GM03348 (cell line): Measurements from ENCODE around the gene FMN1.

Experiments
- DNase-seq: peaks from one replicate; pipeline ENCODE4 v3.0.0; 2012; ENCODE audit warnings: low spot score

Gene FMN1

GRCh38 chr15:33048255-33048654, 146.3 kb downstream of the FMN1 start:
- DNase-seq: no peak

- DNase-seq: no peak
Measured at GRCh38 chr15:33047077-33047476, 147.4 kb downstream of the FMN1 start.

GRCh38 chr15:33046329-33046728, 148.2 kb downstream of the FMN1 start:
- DNase-seq: no peak

GRCh38 chr15:33045066-33045810, 149.3 kb downstream of the FMN1 start:
- DNase-seq: no peak

DNA sequence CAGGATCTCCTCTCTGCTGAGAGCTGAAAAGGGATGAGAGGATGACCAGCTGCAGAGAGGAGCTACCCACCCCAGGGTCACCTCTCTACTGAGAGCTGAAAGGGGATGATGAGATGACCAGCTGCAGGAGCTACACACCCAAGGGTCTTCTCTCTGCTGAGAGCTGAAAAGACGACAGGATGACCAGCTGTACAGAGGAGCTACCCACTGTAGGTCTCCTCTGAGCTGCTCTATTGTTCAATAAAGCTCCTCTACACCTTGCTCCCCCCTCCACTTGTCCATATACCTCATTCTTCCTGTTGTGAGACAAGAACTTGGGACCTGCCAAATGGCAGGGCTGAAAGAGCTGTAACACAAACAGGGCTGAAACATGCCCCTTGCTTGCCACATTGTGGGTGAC, 149.9 kb downstream of the FMN1 start:
- DNase-seq: no peak

- DNase-seq: no peak
Measured at GRCh38 chr15:33043636-33044035, 150.9 kb downstream of the FMN1 start.

GRCh38 chr15:33040496-33040895, 154.0 kb downstream of the FMN1 start:
- DNase-seq: no peak

DNA sequence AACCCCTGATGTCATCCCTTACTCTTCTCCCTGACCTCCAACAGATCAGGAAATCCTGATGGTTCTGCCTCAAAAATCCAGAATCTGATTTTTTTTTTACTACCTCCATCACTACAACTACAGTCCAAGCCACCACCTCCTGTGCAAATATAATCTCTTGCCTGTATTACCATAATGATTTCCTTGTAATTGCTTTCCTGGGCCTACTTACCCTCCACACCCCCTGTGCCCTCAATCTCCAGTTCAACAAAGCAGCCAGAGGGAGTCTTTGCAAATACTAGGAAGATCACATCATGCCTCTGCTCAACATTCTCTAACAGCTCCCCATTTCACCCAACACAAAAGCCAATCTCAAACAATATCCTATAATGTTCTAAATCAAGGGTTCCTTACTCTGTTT, 159.9 kb downstream of the FMN1 start:
- no peak for DNase-seq

DNA sequence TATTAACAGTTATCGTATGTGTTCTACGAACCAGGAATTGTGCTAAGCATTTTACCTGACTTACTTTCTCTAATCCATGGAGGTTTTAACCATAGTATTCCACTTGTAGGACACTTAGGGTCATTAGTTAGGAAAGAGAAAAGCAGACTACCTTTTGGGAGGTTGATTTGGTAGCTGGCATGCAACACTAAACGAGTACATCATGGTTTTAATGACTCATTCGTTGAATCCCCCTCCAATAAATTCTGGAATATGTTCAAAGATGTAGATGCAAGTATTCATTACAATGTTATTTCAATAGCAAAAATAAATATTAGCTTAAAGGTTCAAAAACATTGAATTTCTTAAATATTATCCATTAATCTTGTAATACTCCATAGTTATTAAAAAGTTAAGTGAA, 162.5 kb downstream of the FMN1 start:
- DNase-seq: no peak

DNA sequence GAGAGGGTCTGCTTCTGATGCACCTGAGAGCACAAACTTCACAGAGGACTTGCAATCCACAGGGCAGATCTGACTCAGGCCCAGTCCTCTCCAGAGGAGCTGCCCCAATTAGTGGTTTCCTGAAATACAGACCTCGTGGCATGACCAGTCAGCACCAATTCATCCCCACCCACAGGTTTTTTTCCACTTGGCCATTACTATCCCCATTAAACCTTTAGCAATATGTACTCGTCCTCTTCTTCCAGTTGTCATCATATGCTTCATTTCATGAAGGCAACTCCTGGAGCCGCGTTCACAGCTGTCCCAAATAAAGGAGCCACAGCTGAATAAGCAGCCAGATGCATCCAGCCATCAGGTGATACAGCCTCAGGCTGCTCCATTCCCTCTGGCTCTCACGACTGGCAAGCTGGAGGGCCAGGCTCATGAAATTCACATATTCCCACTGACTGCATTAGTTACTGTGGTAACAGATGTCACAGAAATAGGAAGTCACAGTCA, 163.1 kb downstream of the FMN1 start:
- DNase-seq: peak; percentile 69

DNA sequence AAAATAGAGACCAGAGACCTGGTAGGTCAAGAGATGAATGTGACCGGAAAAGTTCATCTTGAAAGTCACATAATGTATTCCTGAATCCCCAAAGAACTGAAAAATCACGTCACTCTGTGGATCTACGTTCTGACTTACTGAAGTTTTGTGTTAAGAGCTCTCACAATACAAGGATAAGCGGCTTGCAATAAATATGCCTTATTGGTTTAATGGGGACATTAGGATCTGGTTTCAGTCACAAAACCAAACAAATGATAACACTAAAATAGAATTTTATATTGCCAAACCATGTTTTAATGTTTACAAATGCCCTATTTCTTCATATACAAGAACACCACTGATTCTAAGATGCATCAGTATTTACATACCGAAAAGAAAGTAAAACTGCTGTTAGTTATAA, 164.2 kb downstream of the FMN1 start:
- DNase-seq: no peak

DNA sequence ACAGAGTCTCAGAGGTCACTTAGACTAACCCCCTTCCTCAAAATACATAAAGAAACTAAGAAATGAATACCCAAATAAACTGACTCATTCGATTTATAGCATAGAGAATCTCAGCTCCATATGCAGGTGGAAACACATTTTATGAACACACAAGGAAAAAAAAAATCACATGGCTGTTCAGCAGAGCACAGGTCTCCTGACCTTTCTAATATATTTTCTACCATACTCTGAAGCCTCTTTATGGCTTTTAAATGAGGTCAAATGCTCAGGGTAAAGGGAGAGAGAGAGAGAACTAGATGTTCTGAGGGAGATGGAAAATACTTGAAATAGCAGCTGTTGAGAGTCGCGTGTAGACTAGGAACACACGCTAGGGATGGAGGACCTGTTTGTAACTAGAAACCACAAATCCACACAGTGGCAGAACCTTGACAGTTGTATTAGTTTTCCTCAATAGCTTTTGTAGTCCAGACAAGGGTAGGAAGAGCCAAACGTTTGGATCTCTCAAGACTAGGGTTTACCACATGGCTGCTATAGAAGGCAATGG, 165.3 kb downstream of the FMN1 start:
- DNase-seq: peak; percentile 9

- DNase-seq: peak; percentile 42
Measured at GRCh38 chr15:33028495-33028894, 166.0 kb downstream of the FMN1 start.

GRCh38 chr15:33027306-33028035, 167.0 kb downstream of the FMN1 start:
- no peak for DNase-seq

GRCh38 chr15:33026614-33027013, 167.9 kb downstream of the FMN1 start:
- DNase-seq: no peak

DNA sequence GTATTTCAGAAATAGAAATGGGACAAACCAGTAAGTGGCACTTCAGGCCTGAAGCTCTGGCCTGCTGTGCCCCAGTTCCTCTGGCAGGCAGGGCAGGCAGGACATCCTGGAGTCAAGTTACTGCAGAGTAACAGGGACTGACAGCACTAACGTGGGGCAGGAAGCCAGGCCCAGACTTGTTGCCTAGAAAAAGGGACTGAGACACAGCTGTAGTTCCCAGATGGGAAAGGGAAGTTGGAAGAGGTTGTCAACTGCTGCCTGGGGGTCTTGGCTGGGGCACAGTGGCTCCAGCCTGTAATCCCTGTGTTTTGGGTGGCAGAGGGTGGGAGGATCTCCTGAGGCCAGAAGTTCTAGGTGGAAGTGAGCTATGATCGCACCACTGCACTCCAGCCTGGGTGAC, 171.9 kb downstream of the FMN1 start:
- peak; percentile 65 for DNase-seq

DNA sequence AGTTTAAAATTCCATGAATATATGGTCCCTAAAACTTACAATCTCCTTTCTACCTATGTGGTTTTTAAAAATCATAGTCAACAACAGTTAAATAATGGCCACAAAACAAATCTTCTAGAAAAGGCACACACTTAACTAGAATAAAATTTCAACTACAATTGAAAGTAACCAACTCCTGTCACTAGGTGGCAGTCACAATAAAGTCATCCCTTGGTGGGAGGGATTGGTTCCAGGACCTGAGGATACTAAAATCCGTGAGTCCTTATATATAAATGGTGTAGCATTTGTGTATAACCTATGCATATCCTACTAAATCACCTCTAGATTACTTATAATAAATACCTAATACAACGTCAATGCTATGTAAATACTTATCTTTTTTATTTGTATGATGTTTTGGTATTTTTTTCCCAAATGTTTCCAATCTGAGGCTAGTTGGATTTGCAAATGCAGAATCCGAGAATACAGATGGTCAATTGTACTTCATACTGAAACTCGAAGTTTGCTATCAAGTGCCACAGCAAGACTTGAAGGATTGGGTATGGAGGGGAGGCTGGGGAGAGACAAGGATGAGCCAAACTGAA, 172.6 kb downstream of the FMN1 start:
- DNase-seq: peak; percentile 81

- DNase-seq: no peak
Measured at GRCh38 chr15:33019354-33019981, 175.0 kb downstream of the FMN1 start.

GRCh38 chr15:33016405-33017024, 178.0 kb downstream of the FMN1 start:
- no peak for DNase-seq

DNA sequence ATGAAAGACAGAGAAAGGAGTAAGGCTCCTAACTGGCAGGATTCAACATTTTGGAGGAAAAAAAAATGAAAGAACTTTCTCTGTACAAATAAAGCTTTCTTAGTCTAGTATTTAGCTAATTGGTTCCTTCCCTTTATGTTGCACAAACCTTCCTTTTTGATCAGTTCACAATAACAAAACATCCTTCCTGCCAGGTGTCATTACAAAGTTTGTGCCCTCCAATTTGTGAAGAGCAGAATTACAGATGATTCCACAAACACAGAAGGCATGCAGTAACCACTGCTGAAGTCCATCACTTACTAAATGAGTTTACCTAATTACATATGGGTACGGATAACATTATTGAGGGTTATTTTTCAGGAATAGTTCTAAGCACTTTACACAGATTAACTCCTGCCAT, 179.9 kb downstream of the FMN1 start:
- DNase-seq: no peak

- DNase-seq: peak; percentile 64
Measured at GRCh38 chr15:33013827-33014445, 180.6 kb downstream of the FMN1 start.
